ENCODE results near the gene PCSK1. TPM values are rescaled to one million over a fixed set of nuclear protein-coding genes. Genes with fewer than 3 reads are reported as not detected.
"Not testable (repeated sequence)": the region's sequence is repeated elsewhere in the genome, so short reads cannot be mapped to it uniquely, and the experiment has no call there.

The PCSK1 gene
- total RNA-seq, 1 donor from 2014 or later, result not detected

DNA sequence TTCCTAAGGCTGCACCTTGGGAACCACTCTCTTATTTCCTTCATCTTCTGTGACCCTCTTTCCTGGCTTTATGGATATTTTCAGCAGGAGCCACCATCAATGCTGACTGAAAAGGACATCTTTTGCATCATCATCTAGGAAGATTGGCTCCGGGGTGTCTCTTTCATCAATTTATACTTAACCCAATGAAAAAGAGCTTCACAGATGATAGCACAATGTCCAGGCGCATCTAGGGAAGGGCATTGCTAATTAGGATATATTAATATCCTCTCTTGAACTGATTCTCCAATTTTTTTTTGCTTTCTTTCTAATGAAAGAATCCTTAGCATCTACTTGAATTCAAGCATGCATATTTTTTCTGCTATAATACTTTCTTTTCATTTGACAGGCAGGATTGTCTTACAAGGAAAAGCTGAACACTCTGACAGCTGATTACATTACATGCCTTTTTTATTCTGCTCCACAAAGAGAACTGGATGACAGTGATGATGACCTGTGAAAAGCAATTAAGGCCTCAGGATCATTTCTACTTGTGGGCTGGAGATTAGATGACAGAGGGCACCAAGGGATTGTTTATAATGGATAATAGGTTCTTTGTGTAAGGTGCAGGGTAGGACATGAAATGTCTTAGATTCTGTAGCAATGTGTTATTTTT lies 60.2 kb downstream of the PCSK1 start:
- no peak for DNase-seq (ENCODE audit: low spot score)

DNA sequence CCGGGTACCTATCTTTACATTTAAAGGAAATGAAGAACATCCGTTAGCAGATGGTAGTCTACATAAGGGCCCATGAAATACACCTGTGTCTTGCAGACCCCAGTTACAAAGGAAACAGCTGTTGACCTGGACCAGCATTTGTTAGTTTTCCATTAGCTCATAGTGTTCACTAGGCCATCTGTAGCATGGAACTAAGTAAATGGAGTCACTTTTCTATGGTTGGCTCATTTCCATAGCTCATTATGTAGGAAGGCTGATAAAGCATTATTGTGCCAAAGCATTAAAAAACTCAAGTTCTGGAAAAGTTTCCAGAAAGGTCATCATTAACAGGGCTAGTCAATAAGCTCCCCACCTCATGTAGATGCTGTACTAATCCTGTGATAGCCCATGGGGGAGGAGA lies 62.1 kb downstream of the PCSK1 start:
- no peak for DNase-seq (ENCODE audit: low spot score)

- DNase-seq (ENCODE audit: low spot score), result not testable (repeated sequence)
Measured at GRCh38 chr5:96367337-96367736, 65.7 kb downstream of the PCSK1 start.

DNA sequence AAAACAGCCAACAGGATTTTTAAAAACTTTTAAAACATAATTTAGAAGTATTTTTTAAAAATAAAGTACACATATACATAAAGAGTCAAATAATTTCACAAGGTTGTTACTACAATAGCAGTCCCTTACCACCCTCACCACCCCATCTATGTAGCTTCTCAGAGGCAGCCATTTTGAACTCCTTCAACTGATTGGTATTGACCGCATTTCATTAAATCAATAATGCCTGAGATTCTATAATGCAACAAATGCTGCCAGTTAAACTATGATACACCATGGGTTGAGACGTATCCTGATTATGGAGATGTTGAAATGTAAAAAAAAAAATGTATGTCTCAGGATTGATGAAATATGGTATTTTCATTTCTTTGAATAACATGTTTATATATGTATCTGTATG lies 78.8 kb downstream of the PCSK1 start:
- no peak for DNase-seq (ENCODE audit: low spot score)

GRCh38 chr5:96353220-96353619 lies 79.8 kb downstream of the PCSK1 start:
- DNase-seq (ENCODE audit: low spot score), result no peak

GRCh38 chr5:96350678-96351077 lies 82.4 kb downstream of the PCSK1 start:
- no peak for DNase-seq (ENCODE audit: low spot score)

GRCh38 chr5:96348536-96348935 lies 84.5 kb downstream of the PCSK1 start:
- no peak for DNase-seq (ENCODE audit: low spot score)

DNA sequence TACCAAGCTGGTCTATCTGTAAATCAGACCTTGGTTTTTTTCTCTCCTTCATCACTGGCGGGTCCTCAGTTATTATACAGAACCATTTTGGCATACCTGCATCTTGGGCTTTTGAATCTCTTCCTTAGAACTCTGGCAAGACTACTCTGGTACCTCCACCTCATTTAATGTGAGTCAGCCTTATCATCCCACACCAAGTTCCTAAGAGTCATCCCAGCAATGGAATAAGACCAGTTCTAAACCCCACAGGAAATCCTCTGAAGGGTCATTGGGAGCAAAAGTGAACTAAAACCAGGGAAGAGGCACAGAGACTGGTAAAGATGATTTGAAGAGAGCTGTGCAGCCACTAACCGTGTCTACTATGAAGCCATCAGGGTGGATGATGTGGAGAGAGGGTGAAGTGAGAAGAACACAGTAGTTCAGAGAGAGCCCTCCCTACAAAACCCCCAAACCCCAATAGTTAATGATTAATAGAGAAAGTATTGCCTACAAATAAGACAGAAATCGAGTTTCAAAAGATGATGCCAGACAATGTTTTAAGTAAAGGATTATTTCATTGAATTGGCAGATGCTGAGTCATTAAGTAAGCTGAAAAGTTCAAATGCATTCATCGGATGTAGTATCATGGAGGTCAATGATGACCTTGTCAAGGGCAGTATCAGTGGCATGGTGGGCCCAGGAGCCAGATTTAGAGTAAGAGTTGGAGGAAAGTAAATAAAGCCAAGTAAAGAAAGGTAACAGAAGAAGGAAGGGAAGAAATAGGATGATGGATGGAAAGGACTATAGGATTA lies 85.4 kb downstream of the PCSK1 start:
- no peak for DNase-seq (ENCODE audit: low spot score)

GRCh38 chr5:96344678-96345577 lies 88.1 kb downstream of the PCSK1 start:
- DNase-seq (ENCODE audit: low spot score), result peak; percentile 23

GRCh38 chr5:96343094-96343493 lies 90.0 kb downstream of the PCSK1 start:
- DNase-seq (ENCODE audit: low spot score), result no peak

DNA sequence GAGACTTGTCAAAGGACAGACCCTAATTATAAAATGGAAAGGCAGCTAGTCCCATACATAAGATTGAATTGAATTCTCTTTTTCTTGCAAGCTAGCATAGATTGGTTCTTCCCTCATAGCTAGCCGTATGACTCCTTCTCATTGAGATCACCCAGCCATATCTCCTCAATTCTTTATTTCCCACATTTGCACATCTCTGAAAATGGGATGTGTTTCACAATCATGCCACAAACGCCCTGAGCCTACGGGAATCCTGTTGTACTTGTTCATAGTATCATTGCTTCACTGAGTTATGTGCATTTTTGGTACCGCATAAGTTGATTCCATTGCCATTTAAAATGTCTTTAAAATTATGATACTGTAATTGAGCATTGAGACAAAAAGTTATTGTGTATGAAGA lies 90.5 kb downstream of the PCSK1 start:
- no peak for DNase-seq (ENCODE audit: low spot score)

Other genes with a start within 250 kb of the PCSK1 start
- 173 TPM for gene CAST, start 229.1 kb upstream of the PCSK1 start, total RNA-seq